Mesenchymal stem cell (in vitro differentiated cells and primary cell): ENCODE data around the gene SLC10A3.
A peak's percentile ranks its signal among the peaks of the same experiment; 100 is the strongest.

Experiments
- DNase-seq: peaks from one replicate; pipeline ENCODE4 v3.0.0-alpha.2; 2013
- H2AFZ ChIP-seq: one replicate; pipeline ENCODE4 v1.6.1; 2013; ENCODE audit warnings: low read depth, mild to moderate bottlenecking, control low read depth, inconsistent platforms, low read length, moderate library complexity
- H2AK5ac ChIP-seq: 2 replicates; pipeline ENCODE4 v1.6.1; 2013; ENCODE audit warnings: low read length, moderate library complexity, mild to moderate bottlenecking, inconsistent platforms; ENCODE audit not compliant: severe bottlenecking
- H2BK120ac ChIP-seq: one replicate; pipeline ENCODE4 v1.6.1; 2013; ENCODE audit warnings: low read depth, mild to moderate bottlenecking, inconsistent platforms, low read length, moderate library complexity
- H2BK12ac ChIP-seq, 2 experiments: one replicate each; pipeline ENCODE4 v1.6.1; 2013; ENCODE audit warnings: inconsistent platforms in 2 of 2, low read length in 2 of 2, mild to moderate bottlenecking in 2 of 2, moderate library complexity in 2 of 2, control low read depth in 1 of 2
- H2BK15ac ChIP-seq: one replicate; pipeline ENCODE4 v1.6.1; 2013; ENCODE audit warnings: mild to moderate bottlenecking, low read depth, inconsistent platforms; ENCODE audit not compliant: poor library complexity, severe bottlenecking
- H2BK5ac ChIP-seq: 2 replicates; pipeline ENCODE4 v1.6.1; 2013; ENCODE audit warnings: low read depth, mild to moderate bottlenecking, low read length, control low read depth, inconsistent platforms; ENCODE audit not compliant: poor library complexity, severe bottlenecking
- H3K14ac ChIP-seq, 2 experiments: one replicate each; pipeline ENCODE4 v1.6.1; 2013; ENCODE audit warnings: inconsistent platforms in 2 of 2, low read length in 2 of 2, control low read depth in 1 of 2, mild to moderate bottlenecking in 1 of 2, moderate library complexity in 1 of 2
- H3K18ac ChIP-seq, 2 experiments: one replicate each; pipeline ENCODE4 v1.6.1; 2013; ENCODE audit warnings: inconsistent platforms in 2 of 2, low read length in 2 of 2, control low read depth in 1 of 2, low read depth in 1 of 2, mild to moderate bottlenecking in 1 of 2
- H3K23ac ChIP-seq, 2 experiments: one replicate each; pipeline ENCODE4 v1.6.1; 2013; ENCODE audit warnings: inconsistent platforms in 2 of 2, low read length in 2 of 2, mild to moderate bottlenecking in 2 of 2, moderate library complexity in 2 of 2, control low read depth in 1 of 2
- H3K27ac ChIP-seq: 2 replicates; pipeline ENCODE4 v1.5.1; 2013; ENCODE audit warnings: mild to moderate bottlenecking, moderate library complexity, low read length, control low read depth, inconsistent platforms; ENCODE audit not compliant: poor library complexity, severe bottlenecking
- H3K27me3 ChIP-seq, 2 experiments: 2 replicates each; pipeline versions ENCODE4 v1.6.1 to v1.7.0; 2013; ENCODE audit warnings: low read length in 2 of 2, mild to moderate bottlenecking in 2 of 2, moderate library complexity in 2 of 2, control low read depth in 1 of 2, inconsistent platforms in 1 of 2; ENCODE audit not compliant: control insufficient read depth in 1 of 2, insufficient read depth in 1 of 2
- H3K36me3 ChIP-seq, 2 experiments: 2 replicates each; pipeline versions ENCODE4 v1.6.1 to v1.7.0; 2013; ENCODE audit warnings: low read length in 2 of 2, control low read depth in 1 of 2, inconsistent platforms in 1 of 2, low read depth in 1 of 2, mild to moderate bottlenecking in 1 of 2; ENCODE audit not compliant: insufficient read depth in 2 of 2, control insufficient read depth in 1 of 2
- H3K4ac ChIP-seq, 2 experiments: one replicate each; pipeline ENCODE4 v1.6.1; 2013; ENCODE audit warnings: inconsistent platforms in 2 of 2, low read length in 2 of 2, mild to moderate bottlenecking in 2 of 2, moderate library complexity in 2 of 2, control low read depth in 1 of 2, low read depth in 1 of 2
- H3K4me1 ChIP-seq: 2 replicates; pipeline ENCODE4 v1.6.1; 2013; ENCODE audit warnings: low read depth, low read length, control low read depth; ENCODE audit not compliant: control insufficient read depth, insufficient read depth
- H3K4me2 ChIP-seq: 2 replicates; pipeline ENCODE4 v1.6.1; 2013; ENCODE audit warnings: low read length, mild to moderate bottlenecking, inconsistent platforms; ENCODE audit not compliant: poor library complexity, severe bottlenecking
- H3K4me3 ChIP-seq, 2 experiments: 2 replicates each; pipeline versions ENCODE4 v1.5.1 to v1.7.0; 2013; ENCODE audit warnings: low read length in 2 of 2, mild to moderate bottlenecking in 2 of 2, control low read depth in 1 of 2, low read depth in 1 of 2; ENCODE audit not compliant: insufficient read depth in 1 of 2
- H3K79me1 ChIP-seq: replicated peaks from 2 replicates; pipeline ENCODE4 v1.6.1; 2013; ENCODE audit warnings: mild to moderate bottlenecking, control low read depth, low read length, inconsistent platforms; ENCODE audit not compliant: poor library complexity, severe bottlenecking
- H3K9ac ChIP-seq: 2 replicates; pipeline ENCODE4 v1.7.0; 2013; ENCODE audit warnings: mild to moderate bottlenecking, low read length, moderate library complexity
- H3K9me3 ChIP-seq: 2 replicates; pipeline ENCODE4 v1.7.0; 2013; ENCODE audit warnings: mild to moderate bottlenecking, low read length; ENCODE audit not compliant: control insufficient read depth
- H4K8ac ChIP-seq: one replicate; pipeline ENCODE4 v1.6.1; 2013; ENCODE audit warnings: inconsistent platforms, mild to moderate bottlenecking, low read length, moderate library complexity
- H4K91ac ChIP-seq: one replicate; pipeline ENCODE4 v1.6.1; 2013; ENCODE audit warnings: mild to moderate bottlenecking, low read length, inconsistent platforms
- WGBS: methylation state at CpG from one replicate; pipeline ENCODE4 v1.1.7; 2013; ENCODE audit warnings: mixed read lengths; 5-methylcytosine and 5-hydroxymethylcytosine counted together

SLC10A3 gene

DNA sequence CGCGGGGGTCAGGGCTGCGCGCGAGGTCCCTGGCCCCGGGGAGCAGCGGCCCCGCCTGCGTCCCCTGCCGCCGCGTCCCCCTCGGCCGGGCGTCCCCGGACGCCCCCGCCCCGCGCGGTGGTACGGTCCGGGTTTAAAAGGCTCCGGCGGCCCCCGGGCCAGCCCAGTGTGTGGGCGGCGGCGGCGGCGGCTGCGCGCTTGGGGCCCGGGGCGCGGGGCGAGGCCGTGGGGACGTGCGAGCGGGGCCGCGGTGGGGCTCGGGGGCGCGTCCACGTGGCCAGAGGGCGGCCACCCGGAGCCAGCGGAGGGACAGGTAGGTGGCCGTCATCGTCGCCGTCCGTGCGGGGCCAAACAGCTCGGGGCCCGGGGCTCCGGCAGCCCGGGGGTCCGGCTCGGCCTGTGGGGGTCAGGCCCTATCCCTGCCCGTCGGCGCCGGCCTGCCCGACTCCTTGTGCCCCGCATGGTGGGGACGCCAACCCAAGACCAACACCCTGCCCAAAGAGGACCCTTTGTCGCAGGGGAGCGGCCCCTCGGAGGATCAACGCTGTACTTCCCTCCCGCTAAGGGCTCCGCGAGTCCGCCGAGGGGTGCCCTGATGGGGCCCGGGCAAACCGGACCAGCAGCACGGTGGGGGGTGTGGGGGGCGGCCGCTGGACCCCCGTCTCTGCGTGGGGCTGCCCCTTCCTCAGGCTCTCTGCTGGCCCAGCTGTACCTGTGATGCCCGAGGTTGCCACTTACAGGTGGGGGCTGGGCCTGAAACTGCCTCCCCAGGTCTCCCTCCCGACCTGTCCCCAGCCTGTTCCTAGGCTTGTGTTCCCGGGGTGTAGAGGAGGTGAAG lies 32.1 kb downstream of the SLC10A3 start, which contains the start of gene PLXNA3:
Gene PLXNA3 (plus strand): TSS at position 166 of the 838 bp plus-strand sequence. CDS start 1,903 bp downstream, outside the sequence.
- Histone ChIP-seq H4K91ac (peak within 1 kb of the TSS; percentile 50), H3K18ac (peak within 1 kb of the TSS in 1 of 2 experiments; percentile 91), H2AK5ac (no peak within 1 kb of the TSS), H3K9ac (peak within 1 kb of the TSS; percentile 79), H3K23ac (peak within 1 kb of the TSS in 1 of 2 experiments; percentile 96), H2BK12ac (no peak within 1 kb of the TSS), H2AFZ (no peak within 1 kb of the TSS), H3K9me3 (no peaks in the 10 kb centered on the region), H3K4me2 (peak within 1 kb of the TSS; percentile 71), H3K14ac (peak within 1 kb of the TSS in 1 of 2 experiments; percentile 99), H2BK5ac (no peak within 1 kb of the TSS), H3K79me1 (peaks cover 4% of the 10 kb centered on the region), H2BK15ac (peak within 1 kb of the TSS; percentile 28), H4K8ac (no peak within 1 kb of the TSS), H3K27ac (no peak within 1 kb of the TSS), H2BK120ac (peak within 1 kb of the TSS; percentile 92), H3K36me3 (peaks cover 24 to 34% of the 10 kb centered on the region in 2 experiments), H3K4me3 (peak within 1 kb of the TSS; percentile 83 to 86), H3K4ac (peak within 1 kb of the TSS in 1 of 2 experiments; percentile 89), H3K4me1 (peaks cover 18% of the 10 kb centered on the region), H3K27me3 (no peaks in the 10 kb centered on the region)
- DNase-seq = no peak
- WGBS = under 1% methylated on average over 13 of the region's 88 CpGs

DNA sequence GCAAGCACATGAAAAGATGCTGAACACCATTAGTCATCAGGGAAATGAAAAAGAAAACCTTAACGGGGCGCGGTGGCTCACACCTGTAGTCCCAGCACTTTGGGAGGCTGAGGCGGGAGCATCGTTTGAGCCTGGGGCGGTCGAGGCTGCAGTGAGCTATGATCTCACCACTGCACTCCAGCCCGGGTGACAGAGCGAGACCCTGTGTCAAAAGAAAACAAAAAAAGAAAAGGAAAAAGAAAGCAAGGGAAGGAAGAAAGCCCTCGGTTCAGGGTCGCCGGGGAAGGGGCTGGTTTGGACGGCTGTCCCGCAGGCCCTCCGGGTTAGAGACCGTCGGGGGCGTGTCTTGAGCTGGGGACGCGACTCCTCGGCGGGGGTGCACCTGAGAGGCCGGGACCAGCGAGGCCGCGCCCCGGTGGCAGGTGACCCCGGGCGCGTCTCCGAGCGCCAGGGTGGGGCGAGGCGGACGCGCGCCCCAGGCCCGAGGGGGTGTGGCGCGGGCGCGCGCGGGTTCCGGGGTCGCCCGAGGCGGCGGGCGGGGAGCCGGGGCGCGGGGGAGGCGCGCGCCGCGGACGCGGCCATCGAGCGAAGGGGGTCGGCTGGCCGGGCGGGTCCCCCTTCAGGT lies 32.8 kb downstream of the SLC10A3 start:
- peak overlapping the region; percentile 28 for H2BK15ac ChIP-seq
- no peak overlapping the region for H4K8ac ChIP-seq
- H3K9ac ChIP-seq = peak overlapping the region; percentile 48
- H2BK12ac ChIP-seq = no peak overlapping the region
- H2AK5ac ChIP-seq = no peak overlapping the region
- H3K27ac ChIP-seq = no peak overlapping the region
- H3K4me1 ChIP-seq = peaks cover 18% of the 10 kb centered on the region
- DNase-seq = no peak
- H2BK5ac ChIP-seq = no peak overlapping the region
- H4K91ac ChIP-seq = peak overlapping the region; percentile 50
- H3K9me3 ChIP-seq = no peaks in the 10 kb centered on the region
- H3K14ac ChIP-seq = no peak overlapping the region
- H3K23ac ChIP-seq = no peak overlapping the region
- peak overlapping the region; percentile 65 for H3K4me2 ChIP-seq
- peak overlapping the region; percentile 73 to 86 for H3K4me3 ChIP-seq
- H3K4ac ChIP-seq = no peak overlapping the region
- H3K36me3 ChIP-seq = peaks cover 24 to 32% of the 10 kb centered on the region in 2 experiments
- H3K18ac ChIP-seq = peak overlapping the region in 1 of 2 experiments; percentile 52
- H3K79me1 ChIP-seq = peaks cover 4% of the 10 kb centered on the region
- H2AFZ ChIP-seq = no peak overlapping the region
- H2BK120ac ChIP-seq = peak overlapping the region; percentile 92
- 27% methylated on average over 17 of the region's 65 CpGs for whole genome bisulfite sequencing
- H3K27me3 ChIP-seq = no peaks in the 10 kb centered on the region

DNA sequence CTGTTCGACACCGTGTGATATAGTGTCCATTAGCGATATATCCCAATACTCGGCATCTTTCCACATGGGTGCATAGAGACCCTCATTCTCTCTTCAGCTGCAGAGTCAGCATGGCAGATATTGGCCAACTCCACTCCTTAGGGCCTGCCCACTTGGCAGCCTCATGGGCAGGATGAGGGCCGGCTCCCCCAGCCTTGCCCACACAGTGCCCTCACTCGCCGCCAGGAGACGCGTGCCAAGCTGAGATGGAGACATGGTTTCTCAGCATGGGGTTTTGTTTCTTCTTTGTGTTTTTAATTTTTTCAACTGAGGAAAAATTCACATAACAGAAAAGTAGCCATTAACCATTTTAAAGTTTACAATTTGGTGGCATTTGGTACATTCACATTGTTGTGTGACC lies 37.6 kb downstream of the SLC10A3 start:
- Histone ChIP-seq H3K27me3 (no peaks in the 10 kb centered on the region), H2AFZ (no peak overlapping the region), H2BK120ac (no peak overlapping the region), H3K14ac (no peak overlapping the region), H3K27ac (no peak overlapping the region), H2BK5ac (no peak overlapping the region), H2BK15ac (no peak overlapping the region), H3K4ac (no peak overlapping the region), H3K36me3 (peaks cover 47 to 50% of the 10 kb centered on the region in 2 experiments), H3K4me3 (no peak overlapping the region), H3K23ac (no peak overlapping the region), H3K9me3 (no peaks in the 10 kb centered on the region), H2AK5ac (no peak overlapping the region), H4K91ac (no peak overlapping the region), H4K8ac (no peak overlapping the region), H3K18ac (no peak overlapping the region), H3K4me2 (no peak overlapping the region), H2BK12ac (no peak overlapping the region), H3K9ac (no peak overlapping the region), H3K4me1 (peaks cover 3% of the 10 kb centered on the region), H3K79me1 (peaks cover 14% of the 10 kb centered on the region)
- DNase-seq = no peak
- WGBS = 99% methylated on average over 5 of the region's 9 CpGs

DNA sequence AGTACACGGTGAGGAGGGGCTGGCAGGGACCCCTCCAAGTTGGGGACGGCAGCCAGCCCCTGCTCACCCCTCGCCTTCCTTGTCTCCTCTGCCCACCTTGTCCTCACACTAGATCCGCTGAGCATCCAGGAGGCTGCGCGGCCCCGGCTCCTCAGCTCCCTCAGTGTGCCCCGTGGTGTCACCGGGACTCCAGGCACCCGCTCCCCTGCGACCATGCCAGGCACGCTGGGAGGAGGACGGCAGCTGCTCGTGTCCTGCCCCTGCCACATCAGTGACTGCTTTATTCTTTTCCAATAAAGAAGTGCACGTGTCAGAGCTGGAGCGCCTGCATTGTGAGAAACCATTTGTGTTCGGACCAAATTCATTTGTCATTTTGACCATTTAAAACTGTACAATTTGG lies 40.1 kb downstream of the SLC10A3 start:
- H3K36me3 ChIP-seq = peaks cover 72 to 73% of the 10 kb centered on the region in 2 experiments
- H2AFZ ChIP-seq = no peak overlapping the region
- H4K8ac ChIP-seq = no peak overlapping the region
- peaks cover 17% of the 10 kb centered on the region for H3K4me1 ChIP-seq
- no peak overlapping the region for H3K4ac ChIP-seq
- H3K27me3 ChIP-seq = no peaks in the 10 kb centered on the region
- H2BK12ac ChIP-seq = no peak overlapping the region
- H2BK120ac ChIP-seq = no peak overlapping the region
- no peak overlapping the region for H3K18ac ChIP-seq
- no peak overlapping the region for H3K27ac ChIP-seq
- H2BK5ac ChIP-seq = no peak overlapping the region
- H3K9ac ChIP-seq = no peak overlapping the region
- 97% methylated on average over 16 of the region's 17 CpGs for WGBS
- no peaks in the 10 kb centered on the region for H3K9me3 ChIP-seq
- no peak overlapping the region for H4K91ac ChIP-seq
- H3K4me3 ChIP-seq = no peak overlapping the region
- no peak overlapping the region for H3K14ac ChIP-seq
- no peak overlapping the region for H3K23ac ChIP-seq
- peaks cover 22% of the 10 kb centered on the region for H3K79me1 ChIP-seq
- no peak overlapping the region for H2BK15ac ChIP-seq
- no peak overlapping the region for H2AK5ac ChIP-seq
- DNase-seq = no peak
- H3K4me2 ChIP-seq = no peak overlapping the region
